Heart left ventricle (tissue), 13 donors: ENCODE results near the gene P3H3.

Experiments
- CTCF ChIP-seq, 12 donors: fragments of 200-600 bp; sonication (generic) in 4 of 12; IDR thresholded peaks; one replicate each; pipeline versions ENCODE4 v1.5.0 to v1.8.0; 2018 to 2022; ENCODE audit warnings: antibody characterized with exemption in 12 of 12, mild to moderate bottlenecking in 5 of 12
- POLR2A ChIP-seq, 2 donors: fragments of 450-650 bp; IDR thresholded peaks; one replicate each; pipeline ENCODE4 v1.6.1; 2017; ENCODE audit warnings: antibody characterized with exemption in 2 of 2, mild to moderate bottlenecking in 2 of 2, moderate library complexity in 2 of 2
- donor health status: ischemic (EF 13 %, LVEDD 7.1; RV severe dilation, severe dysfunction).
- donor health status: DM: no; HTN: yes; CAD: no.
- donor health status: DM: no; HTN: no; CAD: no.
- donor health status: ischemic (EF 25% LVEDD 6.9; RV normal size, moderate dysfunction).
- donor health status: ischemic (EF 25% LVEDD 5.7; RV mildly dilated, moderate dysfunction).
- donor health status: ischemic (EF 35%, LVEDD 5.7; RV mildly dilated, moderate dysfunction).
- donor health status: nonischemic (EF 11% LVEDD 7.7; RV severe dilation, severe dysfunction).
- donor health status: DM: yes; HTN: yes; CAD: no.
- donor health status: PGD.
- donor health status: ischemic (EF 29% LVEDD 5.4; RV normal size, mild dysfunction).
- donor health status: nonischemic (EF 23%, LVEDD 6.1; RV moderate dilation, normal function).

DNA sequence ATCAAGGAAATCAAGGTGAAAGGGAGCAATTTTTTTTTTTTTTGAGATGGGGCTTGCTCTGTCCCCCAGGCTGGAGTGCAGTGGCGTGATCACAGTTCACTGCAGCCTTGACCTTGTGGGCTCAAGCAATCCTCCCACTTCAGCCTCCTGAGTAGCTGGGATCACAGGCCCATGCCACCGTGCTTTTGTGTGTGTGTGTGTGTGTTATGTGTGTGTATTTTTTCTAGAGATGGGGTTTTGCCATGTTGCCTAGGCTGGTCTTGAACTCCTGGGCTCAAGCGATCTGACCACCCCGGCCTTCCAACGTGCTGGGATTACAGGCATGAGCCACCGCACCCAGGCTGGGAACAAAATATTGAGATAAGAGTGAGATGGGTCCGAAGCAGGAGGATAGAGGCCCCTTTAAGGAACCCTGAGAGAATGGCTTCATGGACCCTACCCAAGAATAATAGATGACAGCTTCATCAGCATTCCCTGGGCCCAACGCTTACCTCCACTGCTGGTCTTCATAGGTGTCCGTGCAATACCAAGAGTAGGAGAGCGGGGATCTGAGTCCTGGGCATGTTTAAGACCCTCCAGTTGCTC is 21.9 kb downstream of the P3H3 start:
- no peak for TF ChIP-seq CTCF (IDR thresholded peaks at IDR 0.05)
- TF ChIP-seq POLR2A (IDR thresholded peaks at IDR 0.05) = no peak
